HCT116 (cell line): Measurements from ENCODE around the gene RAB3C. TPM values are rescaled to one million over a fixed set of nuclear protein-coding genes. Genes with fewer than 3 reads are reported as not detected.

ENCODE experiments used
- ATAC-seq: fragments of 200-7000 bp; cut with Tn5 transposase; 2 replicates; pipeline ENCODE4 v1.9.1; 2020; ENCODE audit warnings: mild to moderate bottlenecking, moderate library complexity
- BruUV-seq: library from RNA; stranded (reverse); fragments of 400-500 nt; replicated peaks from 2 replicates; lab custom pipeline; 2021; lab: Mats Ljungman, UMichigan
- CTCF ChIA-PET: fragments of 300-600 bp; sonication (Branson Sonifier 250); formaldehyde crosslinking; loops from one replicate; lab custom pipeline; 2021; ENCODE audit warnings: antibody characterized with exemption; lab: Charles Lee
- POLR2A ChIA-PET: fragments of 300-600, 350-600 bp; sonication (Branson Sonifier 250); formaldehyde crosslinking; loops from one replicate; lab custom pipeline; 2021; ENCODE audit warnings: antibody characterized with exemption; lab: Charles Lee
- RAD21 ChIA-PET, 2 experiments: fragments of 300-600 bp; sonication (Branson Sonifier 250); formaldehyde crosslinking; loops; one replicate each; lab custom pipeline; 2023; ENCODE audit warnings: low total read pairs in 2 of 2; ENCODE audit not compliant: uncharacterized antibody in 2 of 2, unreplicated experiment in 2 of 2, low non-redundant PET in 1 of 2; lab: Charles Lee
- DNase-seq: peaks from one replicate; pipeline ENCODE4 v3.0.0-alpha.2; 2010; ENCODE audit warnings: low read depth, low spot score
- H2AFZ ChIP-seq: fragments of 200-600 bp; shearing (Covaris generic), sonication (generic); 2 replicates; pipeline ENCODE4 v1.6.1; 2017; ENCODE audit warnings: low read depth, mixed run types, mixed read lengths, antibody characterized with exemption, low read length; ENCODE audit not compliant: poor library complexity, severe bottlenecking
- H3K27ac ChIP-seq: 2 replicates; pipeline ENCODE4 v1.5.1; 2012; ENCODE audit warnings: low read depth, low read length
- H3K27me3 ChIP-seq: fragments of 200-600 bp; sonication (generic); 2 replicates; pipeline ENCODE4 v1.6.1; 2016; ENCODE audit warnings: mixed run types, low read length, mixed read lengths; ENCODE audit not compliant: insufficient read depth
- H3K36me3 ChIP-seq, 2 experiments: fragments of 200-500 bp in 1 of 2; fragments of 200-600 bp in 1 of 2; sonication (Bioruptor generic) in 1 of 2; sonication (generic) in 1 of 2; 2 replicates each; pipeline versions ENCODE4 v1.5.1 to v1.6.1; 2014 to 2016; ENCODE audit warnings: low read length in 2 of 2, inconsistent platforms in 1 of 2, mixed read lengths in 1 of 2, mixed run types in 1 of 2; ENCODE audit not compliant: insufficient read depth in 2 of 2, control insufficient read depth in 1 of 2
- H3K4me1 ChIP-seq, 2 experiments: fragments of 200-600 bp in 1 of 2; sonication (generic) in 1 of 2; 2 replicates each; pipeline versions ENCODE4 v1.5.1 to v1.6.1; 2012 to 2017; ENCODE audit warnings: low read length in 2 of 2, inconsistent platforms in 1 of 2, mild to moderate bottlenecking in 1 of 2, mixed read lengths in 1 of 2, mixed run types in 1 of 2, moderate library complexity in 1 of 2; ENCODE audit not compliant: insufficient read depth in 2 of 2, control insufficient read depth in 1 of 2
- H3K4me2 ChIP-seq: fragments of 200-600 bp; sonication (generic); 2 replicates; pipeline ENCODE4 v1.6.1; 2017; ENCODE audit warnings: mixed run types, low read length, mixed read lengths
- H3K4me3 ChIP-seq, 2 experiments: fragments of 200-600 bp in 1 of 2; sonication (generic) in 1 of 2; replicated peaks in 1 of 2; 2 replicates each; pipeline ENCODE4 v1.5.1; 2011 to 2016; ENCODE audit warnings: low read length in 2 of 2, control low read depth in 1 of 2, low read depth in 1 of 2, mild to moderate bottlenecking in 1 of 2, mixed read lengths in 1 of 2, mixed run types in 1 of 2
- H3K79me2 ChIP-seq: fragments of 200-600 bp; sonication (generic); 2 replicates; pipeline ENCODE4 v1.6.1; 2017; ENCODE audit warnings: mild to moderate bottlenecking, mixed run types, low read length, moderate library complexity, mixed read lengths; ENCODE audit not compliant: insufficient read depth
- H3K9ac ChIP-seq: fragments of 200-600 bp; sonication (generic); 2 replicates; pipeline ENCODE4 v1.6.1; 2016; ENCODE audit warnings: low read length, mixed read lengths
- H3K9me2 ChIP-seq: fragments of 200-600 bp; sonication (generic), shearing (Covaris generic); 2 replicates; pipeline ENCODE4 v1.6.1; 2017; ENCODE audit warnings: mixed run types, mild to moderate bottlenecking, moderate library complexity; ENCODE audit not compliant: insufficient read depth
- H3K9me3 ChIP-seq, 2 experiments: fragments of 200-500 bp in 1 of 2; fragments of 200-600 bp in 1 of 2; sonication (Bioruptor generic) in 1 of 2; sonication (generic) in 1 of 2; 2 replicates each; pipeline ENCODE4 v1.6.1; 2014 to 2017; ENCODE audit warnings: low read length in 2 of 2, mixed read lengths in 2 of 2, inconsistent platforms in 1 of 2, low read depth in 1 of 2, mild to moderate bottlenecking in 1 of 2, mixed run types in 1 of 2, moderate library complexity in 1 of 2; ENCODE audit not compliant: control insufficient read depth in 1 of 2, insufficient read depth in 1 of 2
- H4K20me1 ChIP-seq: fragments of 200-600 bp; sonication (generic), shearing (Covaris generic); 2 replicates; pipeline ENCODE4 v1.6.1; 2017; ENCODE audit warnings: mixed run types, mild to moderate bottlenecking, moderate library complexity; ENCODE audit not compliant: insufficient read depth
- CBX3 ChIP-seq: IDR thresholded peaks from 2 replicates; pipeline ENCODE4 v1.6.1; 2012; ENCODE audit warnings: low read depth
- EGR1 ChIP-seq: IDR thresholded peaks from 2 replicates; pipeline ENCODE4 v1.6.1; 2012; ENCODE audit warnings: low read depth
- EZH2 ChIP-seq: fragments of 200-600 bp; sonication (generic); IDR thresholded peaks from 2 replicates; pipeline ENCODE4 v1.6.1; 2017; ENCODE audit warnings: antibody characterized with exemption, mixed run types
- JUND ChIP-seq: IDR thresholded peaks from 2 replicates; pipeline ENCODE4 v1.6.1; 2012
- POLR2A ChIP-seq: IDR thresholded peaks from 2 replicates; pipeline ENCODE4 v1.7.0; 2011; ENCODE audit warnings: borderline replicate concordance; ENCODE audit not compliant: insufficient read depth, insufficient read length; ENCODE audit errors: extremely low read depth
- POLR2AphosphoS5 ChIP-seq: IDR thresholded peaks from 2 replicates; pipeline ENCODE4 v1.6.1; 2011; ENCODE audit warnings: mild to moderate bottlenecking, low read depth, low read length, moderate library complexity
- RAD21 ChIP-seq: IDR thresholded peaks from 2 replicates; pipeline ENCODE4 v1.6.1; 2012; ENCODE audit warnings: low read depth, mild to moderate bottlenecking
- SRF ChIP-seq: IDR thresholded peaks from 2 replicates; pipeline ENCODE4 v1.6.1; 2012; ENCODE audit warnings: low read depth
- YY1 ChIP-seq: IDR thresholded peaks from 2 replicates; pipeline ENCODE4 v1.6.1; 2011; ENCODE audit warnings: low read length, low read depth, moderate library complexity, mild to moderate bottlenecking; ENCODE audit not compliant: insufficient replicate concordance; ENCODE audit errors: extremely low read depth
- intact Hi-C: fragments of 100-400 bp; cut with micrococcal nuclease; formaldehyde crosslinking; loops from 2 replicates; pipeline ENCODE4 v1.10.0; 2022
- total RNA-seq: library from RNA; stranded (reverse); gene quantifications from one replicate; pipeline ENCODE4 v1.2.1, GENCODE V29; 2021; ENCODE audit not compliant: unreplicated experiment
- TF ChIP-seq, protein P1 (sequence below), 3 experiments: fragments of 200-600 bp in 1 of 3; sonication (generic) in 1 of 3; IDR thresholded peaks in 2 of 3; conservative IDR thresholded peaks in 1 of 3; 2 replicates each; pipeline ENCODE4 v1.5.1; 2012 to 2017; ENCODE audit warnings: low read depth in 2 of 3, low read length in 2 of 3, antibody characterized with exemption in 1 of 3, borderline replicate concordance in 1 of 3, control low read depth in 1 of 3, mild to moderate bottlenecking in 1 of 3, mixed read lengths in 1 of 3, mixed run types in 1 of 3, moderate library complexity in 1 of 3; ENCODE audit not compliant: insufficient read depth in 1 of 3

The RAB3C gene
- total RNA-seq, 1 experiment from 2014 or later, result not detected

DNA sequence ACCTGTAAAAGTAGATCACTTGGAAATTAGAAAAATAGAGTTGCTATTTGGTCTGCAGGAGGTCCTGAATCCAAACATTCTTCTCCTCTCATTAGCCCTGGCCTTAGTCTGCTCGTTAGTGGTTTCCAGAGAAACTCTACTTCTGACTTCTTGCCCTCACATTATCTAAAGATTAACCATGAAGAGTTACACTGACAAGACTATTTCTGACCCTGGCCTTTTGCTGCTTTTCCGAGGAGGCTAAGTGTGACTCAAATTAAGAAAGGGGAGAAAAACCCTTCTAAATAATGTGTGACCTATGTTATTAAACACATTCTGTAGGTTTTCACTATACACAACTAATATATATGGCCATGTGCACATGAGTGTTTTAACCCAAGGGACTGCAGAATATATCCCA, 302.4 kb downstream of the RAB3C start:
- no peak overlapping the region for H3K27ac ChIP-seq
- ATAC-seq (no peak), DNase-seq (no peak)
- ChIA-PET RAD21 (no interaction called here), CTCF (interaction anchor here (1.5 to 2.0 kb wide), 3 partner anchors 18 to 288 kb away, joined by 3 to 7 read pairs (median 4); no protein-coding TSS in a partner anchor), POLR2A (no interaction called here)
- no peaks in the 10 kb centered on the region for H4K20me1 ChIP-seq
- no peak overlapping the region for H3K4me3 ChIP-seq
- H3K4me1 ChIP-seq, result no peaks in the 10 kb centered on the region
- intact Hi-C loops, result no loop called here
- no peaks in the 10 kb centered on the region; a peak in 1 of 4 replicates for H3K9me3 ChIP-seq
- H3K27me3 ChIP-seq, result no peaks in the 10 kb centered on the region
- no peaks in the 10 kb centered on the region for H3K36me3 ChIP-seq
- H3K79me2 ChIP-seq, result no peaks in the 10 kb centered on the region
- H3K4me2 ChIP-seq, result no peak overlapping the region
- no peaks in the 10 kb centered on the region for H3K9me2 ChIP-seq
- TF ChIP-seq SRF, result no peak
- no peak for TF ChIP-seq RAD21
- TF ChIP-seq EZH2, result no peak
- TF ChIP-seq EGR1, result no peak
- no peak for TF ChIP-seq POLR2A
- TF ChIP-seq YY1, result no peak
- no peak for TF ChIP-seq JUND
- TF ChIP-seq POLR2AphosphoS5, result no peak
- BruUV-seq, result no TSS peak
- H3K9ac ChIP-seq, result no peak overlapping the region
- H2AFZ ChIP-seq, result no peak overlapping the region

GRCh38 chr5:58886315-58887207, 303.7 kb downstream of the RAB3C start:
- ATAC-seq, result peak; percentile 97
- H3K27ac ChIP-seq, result no peak overlapping the region
- TF ChIP-seq, protein P1, sequence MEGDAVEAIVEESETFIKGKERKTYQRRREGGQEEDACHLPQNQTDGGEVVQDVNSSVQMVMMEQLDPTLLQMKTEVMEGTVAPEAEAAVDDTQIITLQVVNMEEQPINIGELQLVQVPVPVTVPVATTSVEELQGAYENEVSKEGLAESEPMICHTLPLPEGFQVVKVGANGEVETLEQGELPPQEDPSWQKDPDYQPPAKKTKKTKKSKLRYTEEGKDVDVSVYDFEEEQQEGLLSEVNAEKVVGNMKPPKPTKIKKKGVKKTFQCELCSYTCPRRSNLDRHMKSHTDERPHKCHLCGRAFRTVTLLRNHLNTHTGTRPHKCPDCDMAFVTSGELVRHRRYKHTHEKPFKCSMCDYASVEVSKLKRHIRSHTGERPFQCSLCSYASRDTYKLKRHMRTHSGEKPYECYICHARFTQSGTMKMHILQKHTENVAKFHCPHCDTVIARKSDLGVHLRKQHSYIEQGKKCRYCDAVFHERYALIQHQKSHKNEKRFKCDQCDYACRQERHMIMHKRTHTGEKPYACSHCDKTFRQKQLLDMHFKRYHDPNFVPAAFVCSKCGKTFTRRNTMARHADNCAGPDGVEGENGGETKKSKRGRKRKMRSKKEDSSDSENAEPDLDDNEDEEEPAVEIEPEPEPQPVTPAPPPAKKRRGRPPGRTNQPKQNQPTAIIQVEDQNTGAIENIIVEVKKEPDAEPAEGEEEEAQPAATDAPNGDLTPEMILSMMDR (IDR thresholded peaks at IDR 0.05 in 2 of 3, conservative IDR thresholded peaks at IDR 0.05 in 1 of 3; ENCODE audit: borderline replicate concordance in 1 of 3, insufficient read depth in 1 of 3, low read depth in 2 of 3, low read length in 2 of 3), result peak; percentile 39 to 95 (median 87); a peak in 5 of 6 replicates
- TF ChIP-seq RAD21, result peak; percentile 66
- no peak for TF ChIP-seq CBX3
- TF ChIP-seq, all 23 proteins: peak for 2
- no peaks in the 10 kb centered on the region for H4K20me1 ChIP-seq
- no peaks in the 10 kb centered on the region for H3K27me3 ChIP-seq
- intact Hi-C loops, result no loop called here
- CTCF ChIA-PET, result interaction anchor here (0.8 to 2.0 kb wide), 14 partner anchors 8 to 305 kb away, joined by 3 to 9 read pairs (median 4); no protein-coding TSS in a partner anchor
- no peaks in the 10 kb centered on the region for H3K9me2 ChIP-seq
- H3K9ac ChIP-seq, result no peak overlapping the region
- H3K4me1 ChIP-seq, result no peaks in the 10 kb centered on the region
- peak overlapping the region; percentile 50 for H2AFZ ChIP-seq
- no peak overlapping the region for H3K4me2 ChIP-seq
- no peak overlapping the region for H3K4me3 ChIP-seq
- RAD21 ChIA-PET, result interaction anchor here in 1 of 2 experiments (0.5 to 1.4 kb wide), 2 partner anchors 120 to 138 kb away, joined by 3 to 4 read pairs; no protein-coding TSS in a partner anchor
- DNase-seq, result peak; percentile 28
- H3K79me2 ChIP-seq, result no peaks in the 10 kb centered on the region
- H3K36me3 ChIP-seq, result no peaks in the 10 kb centered on the region
- H3K9me3 ChIP-seq, result no peaks in the 10 kb centered on the region; a peak in 1 of 4 replicates
- POLR2A ChIA-PET, result no interaction called here
- BruUV-seq, result no TSS peak
